Natural killer cell treated with Interleukin-12 subunit alpha and Interleukin-12 subunit beta and Interleukin-15 and Interleukin-18, amount 100 ng/mL, for 72 hours (primary cell): ENCODE data around the gene DLGAP1. TPM values are rescaled to one million over a fixed set of nuclear protein-coding genes. Genes with fewer than 3 reads are reported as not detected.

Source experiments
- ATAC-seq, 2 donors: fragments of 150-1000 bp; cut with Tn5 transposase in 1 of 2; sonication (Bioruptor Pico), chemical (Tn5 transposase) in 1 of 2; 2 replicates each; pipeline ENCODE4 v1.10.0; 2021
- DNase-seq: peaks from one replicate; pipeline ENCODE4 v3.0.0; 2022; ENCODE audit warnings: low spot score
- H3K27ac Mint-ChIP-seq, 2 donors: 1 replicate in 1 of 2; 2 replicates in 1 of 2; pipeline ENCODE4 v1.8.0; 2022; ENCODE audit warnings: mixed read lengths in 2 of 2, mild to moderate bottlenecking in 1 of 2, moderate library complexity in 1 of 2
- H3K27me3 Mint-ChIP-seq, 2 donors: 1 replicate in 1 of 2; 2 replicates in 1 of 2; pipeline ENCODE4 v1.8.0; 2022; ENCODE audit warnings: mixed read lengths in 2 of 2
- H3K36me3 Mint-ChIP-seq: one replicate; pipeline ENCODE4 v1.8.0; 2022; ENCODE audit warnings: mixed read lengths
- H3K4me1 Mint-ChIP-seq, 2 donors: 1 replicate in 1 of 2; 2 replicates in 1 of 2; pipeline ENCODE4 v1.8.0; 2022; ENCODE audit warnings: low read depth in 2 of 2, mixed read lengths in 2 of 2, mild to moderate bottlenecking in 1 of 2
- H3K4me3 Mint-ChIP-seq: one replicate; pipeline ENCODE4 v1.8.0; 2022; ENCODE audit warnings: mixed read lengths
- H3K9me3 Mint-ChIP-seq: 2 replicates; pipeline ENCODE4 v1.8.0; 2022; ENCODE audit warnings: mixed read lengths
- total RNA-seq, 2 donors: library from RNA; stranded (reverse); gene quantifications; one replicate each; pipeline ENCODE4 v1.2.3, GENCODE V29; 2022

The DLGAP1 gene
- total RNA-seq, 2 donors from 2014 or later = not detected

- H3K4me3 Mint-ChIP-seq = no peak overlapping the region
- no peak for ATAC-seq
- no peaks in the 10 kb centered on the region for H3K4me1 Mint-ChIP-seq
- no peaks in the 10 kb centered on the region for H3K9me3 Mint-ChIP-seq
- peaks cover 3 to 4% of the 10 kb centered on the region in 2 donors for H3K27me3 Mint-ChIP-seq
- H3K36me3 Mint-ChIP-seq = no peaks in the 10 kb centered on the region
- no peak overlapping the region for H3K27ac Mint-ChIP-seq
- no peak for DNase-seq
These were observed 329.9 kb downstream of the DLGAP1 start for GRCh38 chr18:4125224-4125623.

- Mint-ChIP-seq H3K4me3 (no peak overlapping the region), H3K36me3 (no peaks in the 10 kb centered on the region), H3K4me1 (no peaks in the 10 kb centered on the region), H3K9me3 (no peaks in the 10 kb centered on the region), H3K27ac (no peak overlapping the region), H3K27me3 (peaks cover 3 to 4% of the 10 kb centered on the region in 2 donors)
- ATAC-seq (no peak), DNase-seq (no peak)
These were observed 335.3 kb downstream of the DLGAP1 start for GRCh38 chr18:4119813-4120212.

GRCh38 chr18:4119127-4119648 lies 335.9 kb downstream of the DLGAP1 start:
- peaks cover 3 to 4% of the 10 kb centered on the region in 2 donors for H3K27me3 Mint-ChIP-seq
- DNase-seq (no peak), ATAC-seq (no peak)
- H3K4me3 Mint-ChIP-seq = no peak overlapping the region
- H3K4me1 Mint-ChIP-seq = no peaks in the 10 kb centered on the region
- no peaks in the 10 kb centered on the region for H3K9me3 Mint-ChIP-seq
- H3K36me3 Mint-ChIP-seq = no peaks in the 10 kb centered on the region
- no peak overlapping the region for H3K27ac Mint-ChIP-seq

- Mint-ChIP-seq H3K9me3 (no peaks in the 10 kb centered on the region), H3K27ac (no peak overlapping the region), H3K4me1 (no peaks in the 10 kb centered on the region), H3K4me3 (no peak overlapping the region), H3K27me3 (no peaks in the 10 kb centered on the region), H3K36me3 (no peaks in the 10 kb centered on the region)
- ATAC-seq = no peak
- no peak for DNase-seq
These were observed 347.1 kb downstream of the DLGAP1 start for GRCh38 chr18:4108016-4108415.

- no peaks in the 10 kb centered on the region for H3K4me1 Mint-ChIP-seq
- H3K27me3 Mint-ChIP-seq = no peaks in the 10 kb centered on the region
- no peak overlapping the region for H3K4me3 Mint-ChIP-seq
- H3K36me3 Mint-ChIP-seq = no peaks in the 10 kb centered on the region
- ATAC-seq (no peak), DNase-seq (no peak)
- H3K27ac Mint-ChIP-seq = no peak overlapping the region
- H3K9me3 Mint-ChIP-seq = no peaks in the 10 kb centered on the region
These were observed 348.0 kb downstream of the DLGAP1 start for GRCh38 chr18:4107049-4107467.

GRCh38 chr18:4106407-4107033 lies 348.6 kb downstream of the DLGAP1 start:
- no peak overlapping the region for H3K27ac Mint-ChIP-seq
- H3K27me3 Mint-ChIP-seq = no peaks in the 10 kb centered on the region
- H3K9me3 Mint-ChIP-seq = no peaks in the 10 kb centered on the region
- H3K4me3 Mint-ChIP-seq = no peak overlapping the region
- H3K36me3 Mint-ChIP-seq = no peaks in the 10 kb centered on the region
- no peaks in the 10 kb centered on the region for H3K4me1 Mint-ChIP-seq
- DNase-seq (no peak), ATAC-seq (no peak)

GRCh38 chr18:4102901-4103300 lies 352.2 kb downstream of the DLGAP1 start:
- Mint-ChIP-seq H3K27ac (no peak overlapping the region), H3K36me3 (no peaks in the 10 kb centered on the region), H3K27me3 (no peaks in the 10 kb centered on the region), H3K4me3 (no peak overlapping the region), H3K4me1 (peaks cover 0 to 8% of the 10 kb centered on the region in 2 donors), H3K9me3 (no peaks in the 10 kb centered on the region)
- no peak for ATAC-seq
- no peak for DNase-seq

GRCh38 chr18:4101009-4101408 lies 354.1 kb downstream of the DLGAP1 start:
- ATAC-seq = peak in 1 of 2 donors; percentile 78

GRCh38 chr18:4096486-4096885 lies 358.6 kb downstream of the DLGAP1 start:
- H3K27ac Mint-ChIP-seq = no peak overlapping the region

More at GRCh38 chr18:4101009-4101408, 354.1 kb downstream of the DLGAP1 start:
- DNase-seq = no peak
- Mint-ChIP-seq H3K27me3 (no peaks in the 10 kb centered on the region), H3K9me3 (no peaks in the 10 kb centered on the region), H3K27ac (no peak overlapping the region), H3K4me3 (peak overlapping the region; percentile 48), H3K36me3 (no peaks in the 10 kb centered on the region), H3K4me1 (peaks cover 0 to 8% of the 10 kb centered on the region in 2 donors)

GRCh38 chr18:4093676-4094075 lies 361.4 kb downstream of the DLGAP1 start:
- DNase-seq (no peak), ATAC-seq (no peak)
- H3K9me3 Mint-ChIP-seq = peaks cover 2% of the 10 kb centered on the region
- H3K27ac Mint-ChIP-seq = no peak overlapping the region
- no peaks in the 10 kb centered on the region for H3K4me1 Mint-ChIP-seq
- no peaks in the 10 kb centered on the region for H3K27me3 Mint-ChIP-seq
- H3K36me3 Mint-ChIP-seq = no peaks in the 10 kb centered on the region
- H3K4me3 Mint-ChIP-seq = no peak overlapping the region

More at GRCh38 chr18:4096486-4096885, 358.6 kb downstream of the DLGAP1 start:
- DNase-seq (no peak), ATAC-seq (no peak)
- H3K9me3 Mint-ChIP-seq = peaks cover under 1% of the 10 kb centered on the region
- no peaks in the 10 kb centered on the region for H3K36me3 Mint-ChIP-seq
- no peaks in the 10 kb centered on the region for H3K27me3 Mint-ChIP-seq
- peaks cover 0 to 8% of the 10 kb centered on the region in 2 donors for H3K4me1 Mint-ChIP-seq
- H3K4me3 Mint-ChIP-seq = no peak overlapping the region

- Mint-ChIP-seq H3K27me3 (no peaks in the 10 kb centered on the region), H3K4me1 (no peaks in the 10 kb centered on the region), H3K9me3 (peaks cover 10% of the 10 kb centered on the region), H3K36me3 (no peaks in the 10 kb centered on the region), H3K4me3 (no peak overlapping the region), H3K27ac (no peak overlapping the region)
- no peak for ATAC-seq
- DNase-seq = no peak
These were observed 370.7 kb downstream of the DLGAP1 start for GRCh38 chr18:4084382-4084900.

- H3K4me1 Mint-ChIP-seq = no peaks in the 10 kb centered on the region
- DNase-seq (no peak), ATAC-seq (no peak)
- H3K27me3 Mint-ChIP-seq = no peaks in the 10 kb centered on the region
- peaks cover 3% of the 10 kb centered on the region for H3K9me3 Mint-ChIP-seq
- no peak overlapping the region for H3K4me3 Mint-ChIP-seq
- no peaks in the 10 kb centered on the region for H3K36me3 Mint-ChIP-seq
- no peak overlapping the region for H3K27ac Mint-ChIP-seq
These were observed 376.9 kb downstream of the DLGAP1 start for GRCh38 chr18:4078246-4078645.

GRCh38 chr18:4077721-4078120 lies 377.4 kb downstream of the DLGAP1 start:
- Mint-ChIP-seq H3K9me3 (peaks cover 3% of the 10 kb centered on the region), H3K36me3 (no peaks in the 10 kb centered on the region), H3K4me1 (no peaks in the 10 kb centered on the region), H3K4me3 (no peak overlapping the region), H3K27ac (no peak overlapping the region), H3K27me3 (no peaks in the 10 kb centered on the region)
- no peak for ATAC-seq
- DNase-seq = no peak

GRCh38 chr18:4077204-4077603 lies 377.9 kb downstream of the DLGAP1 start:
- Mint-ChIP-seq H3K9me3 (peaks cover 3% of the 10 kb centered on the region), H3K4me1 (no peaks in the 10 kb centered on the region), H3K27me3 (no peaks in the 10 kb centered on the region), H3K27ac (no peak overlapping the region), H3K4me3 (no peak overlapping the region), H3K36me3 (no peaks in the 10 kb centered on the region)
- no peak for ATAC-seq
- no peak for DNase-seq
